Neural progenitor cell (in vitro differentiated cells): ENCODE measurements around the gene GLTP.

Experiments
- EZH2phosphoT487 ChIP-seq: fragments of 200-600 bp; sonication (generic); IDR thresholded peaks from 2 replicates; pipeline ENCODE4 v1.6.1; 2017; ENCODE audit warnings: antibody characterized with exemption
- TF ChIP-seq, protein P1 (sequence below): fragments of 200-600 bp; sonication (generic); IDR thresholded peaks from 2 replicates; pipeline ENCODE4 v1.5.1; 2017; ENCODE audit warnings: antibody characterized with exemption, mild to moderate bottlenecking

DNA sequence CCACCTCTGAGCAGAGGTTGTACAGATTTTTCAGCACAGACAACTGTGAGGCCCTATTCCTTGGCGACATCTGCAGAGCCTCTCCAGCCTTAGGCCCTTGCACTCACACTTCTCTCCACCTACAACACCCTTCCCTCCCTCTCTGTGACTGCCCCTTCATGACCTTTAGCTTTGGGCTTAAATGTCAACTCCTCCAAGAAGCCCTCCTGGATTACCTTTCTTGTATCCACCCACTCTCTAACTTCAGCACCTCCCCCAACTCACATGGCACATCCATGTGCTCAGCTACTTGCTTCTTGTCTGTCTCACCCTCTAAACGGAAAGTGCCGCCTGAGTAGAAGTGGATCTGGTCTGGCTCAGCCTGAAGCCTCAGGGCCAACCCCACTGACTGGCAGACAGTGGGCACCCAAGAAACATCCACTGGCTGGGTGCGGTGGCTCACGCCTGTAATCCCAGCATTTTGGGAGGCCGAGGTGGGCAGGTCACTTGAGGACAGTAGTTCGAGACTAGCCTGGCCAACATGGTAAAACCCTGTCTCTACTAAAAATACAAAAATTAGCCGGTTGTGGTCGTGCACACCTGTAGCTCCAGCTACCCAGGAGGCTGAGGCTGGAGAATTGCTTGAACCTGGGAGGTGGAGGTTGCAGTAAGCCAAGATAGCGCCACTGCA lies 69.3 kb downstream of the GLTP start:
- TF ChIP-seq, protein P1, sequence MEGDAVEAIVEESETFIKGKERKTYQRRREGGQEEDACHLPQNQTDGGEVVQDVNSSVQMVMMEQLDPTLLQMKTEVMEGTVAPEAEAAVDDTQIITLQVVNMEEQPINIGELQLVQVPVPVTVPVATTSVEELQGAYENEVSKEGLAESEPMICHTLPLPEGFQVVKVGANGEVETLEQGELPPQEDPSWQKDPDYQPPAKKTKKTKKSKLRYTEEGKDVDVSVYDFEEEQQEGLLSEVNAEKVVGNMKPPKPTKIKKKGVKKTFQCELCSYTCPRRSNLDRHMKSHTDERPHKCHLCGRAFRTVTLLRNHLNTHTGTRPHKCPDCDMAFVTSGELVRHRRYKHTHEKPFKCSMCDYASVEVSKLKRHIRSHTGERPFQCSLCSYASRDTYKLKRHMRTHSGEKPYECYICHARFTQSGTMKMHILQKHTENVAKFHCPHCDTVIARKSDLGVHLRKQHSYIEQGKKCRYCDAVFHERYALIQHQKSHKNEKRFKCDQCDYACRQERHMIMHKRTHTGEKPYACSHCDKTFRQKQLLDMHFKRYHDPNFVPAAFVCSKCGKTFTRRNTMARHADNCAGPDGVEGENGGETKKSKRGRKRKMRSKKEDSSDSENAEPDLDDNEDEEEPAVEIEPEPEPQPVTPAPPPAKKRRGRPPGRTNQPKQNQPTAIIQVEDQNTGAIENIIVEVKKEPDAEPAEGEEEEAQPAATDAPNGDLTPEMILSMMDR, result no peak
- no peak for TF ChIP-seq EZH2phosphoT487
